SK-N-SH (cell line): ENCODE measurements around the gene TOR4A. TPM values are rescaled to one million over a fixed set of nuclear protein-coding genes. Genes with fewer than 3 reads are reported as not detected.

ENCODE experiments used
- CTCF ChIA-PET: fragments of 300-600, 350-600 bp; formaldehyde crosslinking; extraction: SDS; loops from one replicate; lab custom pipeline; 2021; lab: Yijun Ruan, JAX
- POLR2A ChIA-PET: fragments of 350-600 bp; sonication (Branson Sonifier 250); formaldehyde crosslinking; extraction: SDS; loops from one replicate; lab custom pipeline; 2020; ENCODE audit warnings: antibody characterized with exemption, inconsistent platforms; lab: Yijun Ruan, JAX
- DNase-seq: peaks from one replicate; pipeline ENCODE4 v3.0.0; 2012
- H2AFZ ChIP-seq: fragments of 200-600 bp; sonication (generic); 2 replicates; pipeline ENCODE4 v1.8.1; 2016; ENCODE audit warnings: antibody characterized with exemption, mild to moderate bottlenecking, low read depth
- H3F3A ChIP-seq: fragments of 200-600 bp; sonication (generic); replicated peaks from 2 replicates; pipeline ENCODE3; 2016; ENCODE audit warnings: antibody characterized with exemption, mild to moderate bottlenecking; ENCODE audit not compliant: insufficient read depth
- H3K27ac ChIP-seq, 2 experiments: fragments of 200-500 bp in 1 of 2; fragments of 200-600 bp in 1 of 2; sonication (Bioruptor generic) in 1 of 2; sonication (generic), shearing (Covaris generic) in 1 of 2; 2 replicates each; pipeline versions ENCODE4 v1.5.1 to v1.6.1; 2014 to 2016; ENCODE audit warnings: low read depth in 2 of 2, inconsistent platforms in 1 of 2, low read length in 1 of 2, mild to moderate bottlenecking in 1 of 2, mixed read lengths in 1 of 2
- H3K27me3 ChIP-seq: fragments of 200-600 bp; sonication (generic), shearing (Covaris generic); 2 replicates; pipeline ENCODE4 v1.6.1; 2016; ENCODE audit warnings: mixed run types; ENCODE audit not compliant: insufficient read depth
- H3K36me3 ChIP-seq, 2 experiments: fragments of 200-500 bp in 1 of 2; fragments of 200-600 bp in 1 of 2; sonication (Bioruptor generic) in 1 of 2; sonication (generic) in 1 of 2; replicated peaks in 1 of 2; 2 replicates each; pipeline versions ENCODE3 to v1.5.1; 2014 to 2016; ENCODE audit warnings: low read length in 1 of 2, mild to moderate bottlenecking in 1 of 2; ENCODE audit not compliant: insufficient read depth in 2 of 2, control insufficient read depth in 1 of 2
- H3K4me1 ChIP-seq, 2 experiments: fragments of 200-500 bp in 1 of 2; fragments of 200-600 bp in 1 of 2; sonication (Bioruptor generic) in 1 of 2; sonication (generic), shearing (Covaris generic) in 1 of 2; 2 replicates each; pipeline versions ENCODE4 v1.5.1 to v1.6.1; 2014 to 2016; ENCODE audit warnings: low read depth in 1 of 2, low read length in 1 of 2, mixed run types in 1 of 2; ENCODE audit not compliant: insufficient read depth in 2 of 2, control insufficient read depth in 1 of 2
- H3K4me2 ChIP-seq: fragments of 200-600 bp; sonication (generic), shearing (Covaris generic); 2 replicates; pipeline ENCODE4 v1.6.1; 2017; ENCODE audit warnings: mixed run types
- H3K4me3 ChIP-seq, 2 experiments: fragments of 200-500 bp in 1 of 2; fragments of 200-600 bp in 1 of 2; sonication (Bioruptor generic) in 1 of 2; sonication (generic), shearing (Covaris generic) in 1 of 2; 2 replicates each; pipeline versions ENCODE4 v1.5.1 to v1.8.1; 2014 to 2016; ENCODE audit warnings: low read depth in 2 of 2, inconsistent platforms in 1 of 2, low read length in 1 of 2, mild to moderate bottlenecking in 1 of 2, mixed read lengths in 1 of 2, moderate library complexity in 1 of 2
- H3K79me2 ChIP-seq: fragments of 200-600 bp; sonication (generic); 2 replicates; pipeline ENCODE4 v1.8.1; 2017; ENCODE audit warnings: mild to moderate bottlenecking; ENCODE audit not compliant: insufficient read depth
- H3K9ac ChIP-seq: fragments of 200-600 bp; sonication (generic); 2 replicates; pipeline ENCODE4 v1.6.1; 2017; ENCODE audit warnings: mixed run types
- H3K9me2 ChIP-seq: fragments of 200-600 bp; sonication (generic); 2 replicates; pipeline ENCODE4 v1.6.1; 2017; ENCODE audit warnings: mixed run types
- H3K9me3 ChIP-seq: fragments of 200-600 bp; sonication (generic); 2 replicates; pipeline ENCODE4 v1.6.1; 2017; ENCODE audit warnings: mixed run types, mild to moderate bottlenecking, moderate library complexity
- H4K20me1 ChIP-seq: fragments of 200-600 bp; sonication (generic); 2 replicates; pipeline ENCODE4 v1.6.1; 2017; ENCODE audit warnings: mild to moderate bottlenecking, mixed run types; ENCODE audit not compliant: insufficient read depth
- CHD2 ChIP-seq: fragments of 150-350 bp; IDR thresholded peaks from 2 replicates; pipeline ENCODE4 v1.6.1; 2018; ENCODE audit warnings: low read length; ENCODE audit not compliant: partially characterized antibody
- EP300 ChIP-seq, 2 experiments: IDR thresholded peaks; 2 replicates each; pipeline versions ENCODE4 v1.4.0 to v1.6.1; 2012; ENCODE audit warnings: borderline replicate concordance in 1 of 2, low read depth in 1 of 2, low read length in 1 of 2
- EZH2phosphoT487 ChIP-seq: fragments of 200-600 bp; sonication (generic); IDR thresholded peaks from 2 replicates; pipeline ENCODE4 v1.6.1; 2017; ENCODE audit warnings: low read depth, mixed run types, mild to moderate bottlenecking, antibody characterized with exemption, moderate library complexity, borderline replicate concordance
- FOXJ3 ChIP-seq: sonication (generic); formaldehyde crosslinking; IDR thresholded peaks from 2 replicates; pipeline ENCODE4 v1.5.1; 2020; ENCODE audit warnings: mild to moderate bottlenecking, missing genetic modification reagents
- GATA2 ChIP-seq: sonication (generic); formaldehyde crosslinking; IDR thresholded peaks from 2 replicates; pipeline ENCODE4 v1.5.0; 2020; ENCODE audit warnings: mild to moderate bottlenecking, missing genetic modification reagents
- IRF3 ChIP-seq: fragments of 150-350 bp; IDR thresholded peaks from 2 replicates; pipeline ENCODE4 v1.6.1; 2016; ENCODE audit warnings: mild to moderate bottlenecking, low read depth, low read length
- MAX ChIP-seq: IDR thresholded peaks from 2 replicates; pipeline ENCODE4 v1.4.0; 2012; ENCODE audit warnings: low read depth
- MEF2A ChIP-seq: IDR thresholded peaks from 2 replicates; pipeline ENCODE4 v1.4.0; 2012; ENCODE audit warnings: low read depth, borderline replicate concordance
- MXI1 ChIP-seq: IDR thresholded peaks from 2 replicates; pipeline ENCODE4 v1.6.1; 2012; ENCODE audit warnings: mild to moderate bottlenecking, low read depth, low read length, improper control_type of control experiment
- REST ChIP-seq: IDR thresholded peaks from 2 replicates; pipeline ENCODE4 v1.6.1; 2012; ENCODE audit warnings: mild to moderate bottlenecking, low read depth, low read length, moderate library complexity
- SIN3A ChIP-seq: IDR thresholded peaks from 2 replicates; pipeline ENCODE4 v1.6.1; 2012; ENCODE audit warnings: low read depth, mild to moderate bottlenecking, low read length, moderate library complexity, borderline replicate concordance
- TCF12 ChIP-seq: IDR thresholded peaks from 2 replicates; pipeline ENCODE4 v1.4.0; 2012
- WGBS: methylation state at CpG from one replicate; pipeline ENCODE4 v1.1.6; 2017; ENCODE audit warnings: low lambda C conversion rate; 5-methylcytosine and 5-hydroxymethylcytosine counted together
- polyA plus RNA-seq, 3 experiments: library from polyadenylated mRNA; depleted of rRNA; stranded (reverse); fragments of >200 nt; gene quantifications; 2 replicates each; pipeline ENCODE4 v1.2.3, GENCODE V29; 2012

TOR4A gene
- polyA plus RNA-seq, 1 of the 3 experiments (the other 2 are of a cell fraction) = 0.81 TPM

- H3K4me1 ChIP-seq = no peaks in the 10 kb centered on the region; a peak in 2 of 4 replicates
- TF ChIP-seq IRF3 (no peak), GATA2 (CRISPR knock-in tag) (no peak), FOXJ3 (CRISPR knock-in tag) (no peak), MAX (no peak), CHD2 (no peak), TCF12 (no peak), EP300 (IDR thresholded peaks at IDR 0.05; ENCODE audit: borderline replicate concordance in 1 of 2, low read depth in 1 of 2, low read length in 1 of 2) (no peak), MEF2A (no peak), SIN3A (no peak), REST (no peak), MXI1 (no peak), EZH2phosphoT487 (no peak)
- no peaks in the 10 kb centered on the region for H3K9me2 ChIP-seq
- no peak overlapping the region for H3K9ac ChIP-seq
- WGBS = 89% methylated on average over 18 of the region's 39 CpGs
- H3K4me3 ChIP-seq = no peak overlapping the region
- peaks cover 19 to 36% of the 10 kb centered on the region in 2 experiments for H3K36me3 ChIP-seq
- H3F3A ChIP-seq = peaks cover 8% of the 10 kb centered on the region
- ChIA-PET POLR2A (interaction anchor here (1.1 to 1.5 kb wide), 3 partner anchors 9 to 36 kb away, joined by 3 to 8 read pairs (median 3); no protein-coding TSS in a partner anchor), CTCF (interaction anchor here (0.8 to 2.8 kb wide), 5 partner anchors 11 to 173 kb away, joined by 3 to 18 read pairs (median 5); no protein-coding TSS in a partner anchor)
- no peak for DNase-seq
- H2AFZ ChIP-seq = no peak overlapping the region
- 0 out of 2 replicates have a peak, but pooled peaks cover 3% of the 10 kb centered on the region for H4K20me1 ChIP-seq
- H3K79me2 ChIP-seq = no peaks in the 10 kb centered on the region
- H3K27ac ChIP-seq = no peak overlapping the region
- no peak overlapping the region for H3K4me2 ChIP-seq
- H3K9me3 ChIP-seq = no peaks in the 10 kb centered on the region
- H3K27me3 ChIP-seq = no peaks in the 10 kb centered on the region
These were observed 5.1 kb upstream of the TOR4A start for GRCh38 chr9:137272241-137273094.
